Measurements from ENCODE around the gene CMTM4.
"Not testable (repeated sequence)": the region's sequence is repeated elsewhere in the genome, so short reads cannot be mapped to it uniquely, and the experiment has no call there.

Gene CMTM4

DNA sequence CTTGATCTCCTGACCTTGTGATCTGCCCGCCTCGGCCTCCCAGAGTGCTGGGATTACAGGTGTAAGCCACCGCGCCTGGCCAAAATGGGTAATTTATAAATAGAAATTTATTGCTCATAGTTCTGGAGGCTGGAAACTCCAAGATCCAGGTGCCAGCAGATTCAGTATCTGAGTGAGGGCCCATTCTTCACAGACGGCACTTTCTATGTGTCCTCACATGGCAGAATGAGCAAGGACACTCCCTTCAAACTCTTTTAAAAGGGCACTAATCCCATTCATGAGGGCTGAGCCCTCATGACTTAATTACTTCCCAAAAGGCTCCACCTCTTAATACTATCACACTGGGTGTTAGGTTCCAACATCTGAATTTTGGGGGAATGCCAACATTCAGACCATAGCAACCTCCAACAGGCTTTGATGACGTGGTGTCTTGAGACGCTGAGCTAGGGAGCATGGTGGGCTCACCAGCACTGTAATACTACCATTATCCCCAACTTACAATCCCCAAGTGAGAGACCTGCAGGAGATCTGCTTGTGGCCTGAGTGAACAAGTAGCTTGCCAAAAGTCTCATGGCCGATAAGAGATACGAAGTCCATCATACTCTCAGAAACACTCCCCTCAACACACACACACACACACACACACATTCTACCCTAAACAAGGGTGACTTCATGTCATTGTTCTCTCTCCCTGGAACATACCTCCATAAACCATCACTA is 8.5 kb downstream of the CMTM4 start:
- no peak overlapping the region for H3K4me3 ChIP-seq (ENCODE audit: low read depth, low read length)
- TF ChIP-seq POLR2A (IDR thresholded peaks at IDR 0.05; ENCODE audit: extremely low read depth, insufficient read length) (no peak), CTCF (IDR thresholded peaks at IDR 0.05; ENCODE audit: low read depth, low read length) (no peak), MYC (IDR thresholded peaks at IDR 0.05; ENCODE audit: low read depth, low read length) (no peak)
- TF ChIP-seq, protein P1, sequence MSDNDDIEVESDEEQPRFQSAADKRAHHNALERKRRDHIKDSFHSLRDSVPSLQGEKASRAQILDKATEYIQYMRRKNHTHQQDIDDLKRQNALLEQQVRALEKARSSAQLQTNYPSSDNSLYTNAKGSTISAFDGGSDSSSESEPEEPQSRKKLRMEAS (IDR thresholded peaks at IDR 0.05; ENCODE audit: low read depth, low read length): no peak
- no peak for DNase-seq (ENCODE audit: low read depth)

DNA sequence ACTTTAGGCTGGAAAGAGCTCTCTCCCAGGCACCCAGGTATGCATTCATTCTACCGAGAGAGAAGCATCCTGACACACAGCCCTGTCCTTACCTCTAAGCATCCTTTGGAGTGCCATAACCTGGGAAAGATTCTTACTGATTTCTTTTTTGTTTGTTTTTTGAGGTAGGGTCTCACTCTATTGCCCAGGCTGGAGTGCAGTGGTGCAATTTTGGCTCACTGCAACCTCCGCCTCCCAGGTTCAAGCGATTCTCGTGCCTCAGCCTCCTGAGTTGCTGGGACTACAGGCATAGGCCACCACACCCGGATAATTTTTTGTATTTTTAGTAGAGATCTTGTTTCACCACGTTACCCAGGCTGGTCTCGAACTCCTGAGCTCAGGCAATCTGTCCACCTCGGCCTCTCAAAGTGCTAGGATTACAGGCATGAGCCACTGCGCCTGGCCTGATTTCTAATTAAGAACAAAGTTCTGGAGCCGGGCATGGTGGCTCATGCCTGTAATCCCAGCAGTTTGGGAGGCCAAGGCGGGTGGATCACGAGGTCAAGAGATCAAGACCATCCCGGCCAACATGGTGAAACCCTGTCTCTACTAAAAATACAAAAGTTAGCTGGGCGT is 10.9 kb downstream of the CMTM4 start:
- not testable (repeated sequence) for DNase-seq (ENCODE audit: low read depth); H3K4me3 ChIP-seq (ENCODE audit: low read depth, low read length)

- no peak for DNase-seq (ENCODE audit: low read depth)
- TF ChIP-seq, protein P1 (IDR thresholded peaks at IDR 0.05; ENCODE audit: low read depth, low read length): no peak
- TF ChIP-seq CTCF (IDR thresholded peaks at IDR 0.05; ENCODE audit: low read depth, low read length): no peak
- no peak for TF ChIP-seq MYC (IDR thresholded peaks at IDR 0.05; ENCODE audit: low read depth, low read length)
- no peak for TF ChIP-seq POLR2A (IDR thresholded peaks at IDR 0.05; ENCODE audit: extremely low read depth, insufficient read length)
- H3K4me3 ChIP-seq (ENCODE audit: low read depth, low read length): no peak overlapping the region
Observed at GRCh38 chr16:66682271-66682670, 14.3 kb downstream of the CMTM4 start.

DNA sequence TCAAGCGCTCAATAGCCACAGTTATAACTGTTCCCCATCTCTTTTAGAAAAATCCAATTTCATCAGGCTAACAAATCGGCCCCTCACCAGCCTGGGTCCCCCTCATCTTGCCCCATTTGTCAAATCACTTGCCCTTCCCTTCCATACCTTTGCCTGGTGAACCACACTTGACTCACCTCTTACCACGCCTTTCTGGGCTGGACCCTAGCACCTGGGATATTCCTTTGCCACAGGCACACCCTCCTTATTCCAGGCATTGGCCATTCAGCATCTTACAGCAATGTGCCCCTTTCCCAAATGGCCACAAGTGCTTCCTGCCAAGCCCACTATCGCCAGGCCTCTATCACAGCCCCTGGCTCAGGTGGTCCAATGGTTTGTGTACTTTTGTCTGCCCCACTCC is 14.9 kb downstream of the CMTM4 start:
- no peak for DNase-seq (ENCODE audit: low read depth)
- TF ChIP-seq MYC (IDR thresholded peaks at IDR 0.05; ENCODE audit: low read depth, low read length) (no peak), CTCF (IDR thresholded peaks at IDR 0.05; ENCODE audit: low read depth, low read length) (no peak), POLR2A (IDR thresholded peaks at IDR 0.05; ENCODE audit: extremely low read depth, insufficient read length) (no peak)
- TF ChIP-seq, protein P1 (IDR thresholded peaks at IDR 0.05; ENCODE audit: low read depth, low read length): no peak
- no peak overlapping the region for H3K4me3 ChIP-seq (ENCODE audit: low read depth, low read length)

GRCh38 chr16:66678337-66678736 is 18.2 kb downstream of the CMTM4 start:
- TF ChIP-seq CTCF (IDR thresholded peaks at IDR 0.05; ENCODE audit: low read depth, low read length): no peak
- no peak for TF ChIP-seq MYC (IDR thresholded peaks at IDR 0.05; ENCODE audit: low read depth, low read length)
- no peak for TF ChIP-seq POLR2A (IDR thresholded peaks at IDR 0.05; ENCODE audit: extremely low read depth, insufficient read length)
- TF ChIP-seq, protein P1 (IDR thresholded peaks at IDR 0.05; ENCODE audit: low read depth, low read length): no peak

GRCh38 chr16:66677836-66678235 is 18.7 kb downstream of the CMTM4 start:
- no peak for TF ChIP-seq POLR2A (IDR thresholded peaks at IDR 0.05; ENCODE audit: extremely low read depth, insufficient read length)
- TF ChIP-seq, protein P1 (IDR thresholded peaks at IDR 0.05; ENCODE audit: low read depth, low read length): no peak
- no peak for TF ChIP-seq MYC (IDR thresholded peaks at IDR 0.05; ENCODE audit: low read depth, low read length)
- TF ChIP-seq CTCF (IDR thresholded peaks at IDR 0.05; ENCODE audit: low read depth, low read length): no peak
- no peak for DNase-seq (ENCODE audit: low read depth)

More at GRCh38 chr16:66678337-66678736, 18.2 kb downstream of the CMTM4 start:
- H3K4me3 ChIP-seq (ENCODE audit: low read depth, low read length): no peak overlapping the region
- no peak for DNase-seq (ENCODE audit: low read depth)

More at GRCh38 chr16:66677836-66678235, 18.7 kb downstream of the CMTM4 start:
- H3K4me3 ChIP-seq (ENCODE audit: low read depth, low read length): no peak overlapping the region

Measured in NB4 (cell line).